Endodermal cell (in vitro differentiated cells): ENCODE data around the gene LAMA2. TPM values are rescaled to one million over a fixed set of nuclear protein-coding genes. Genes with fewer than 3 reads are reported as not detected.

Source experiments
- DNase-seq: peaks from one replicate; pipeline ENCODE4 v3.0.0-alpha.2; 2017
- H3K27ac ChIP-seq: 2 replicates; pipeline ENCODE4 v1.5.1; 2013; ENCODE audit warnings: mild to moderate bottlenecking, low read depth, low read length, moderate library complexity
- H3K27me3 ChIP-seq: 2 replicates; pipeline ENCODE4 v1.6.1; 2013; ENCODE audit warnings: mild to moderate bottlenecking, low read length, moderate library complexity; ENCODE audit not compliant: insufficient read depth, control insufficient read depth, poor library complexity, severe bottlenecking
- H3K36me3 ChIP-seq: 2 replicates; pipeline ENCODE4 v1.7.0; 2013; ENCODE audit warnings: mild to moderate bottlenecking, low read length, moderate library complexity; ENCODE audit not compliant: control insufficient read depth, insufficient read depth
- H3K4me1 ChIP-seq: one replicate; pipeline ENCODE4 v1.7.0; 2013; ENCODE audit warnings: low read length; ENCODE audit not compliant: control insufficient read depth, insufficient read depth
- H3K4me3 ChIP-seq: 2 replicates; pipeline ENCODE4 v1.5.1; 2013; ENCODE audit warnings: mild to moderate bottlenecking, low read length, moderate library complexity
- H3K9ac ChIP-seq: 2 replicates; pipeline ENCODE4 v1.6.1; 2013; ENCODE audit warnings: mild to moderate bottlenecking, low read length, moderate library complexity; ENCODE audit not compliant: poor library complexity, severe bottlenecking; ENCODE audit errors: extremely low read depth
- H3K9me3 ChIP-seq: 2 replicates; pipeline ENCODE4 v1.6.1; 2013; ENCODE audit warnings: mild to moderate bottlenecking, low read length, moderate library complexity; ENCODE audit not compliant: control insufficient read depth
- H3K27ac Mint-ChIP-seq: 2 replicates; pipeline ENCODE4 v1.8.0; 2020; ENCODE audit warnings: mixed read lengths
- H3K27me3 Mint-ChIP-seq: 2 replicates; pipeline ENCODE4 v1.8.0; 2021; ENCODE audit warnings: mild to moderate bottlenecking, mixed read lengths; ENCODE audit not compliant: insufficient read depth
- H3K36me3 Mint-ChIP-seq: 2 replicates; pipeline ENCODE4 v1.8.0; 2020; ENCODE audit warnings: low read depth, mixed read lengths
- H3K4me1 Mint-ChIP-seq: 2 replicates; pipeline ENCODE4 v1.8.0; 2020; ENCODE audit warnings: mixed read lengths
- H3K4me3 Mint-ChIP-seq: 2 replicates; pipeline ENCODE4 v1.8.0; 2020; ENCODE audit warnings: mild to moderate bottlenecking, moderate library complexity, mixed read lengths
- H3K9me3 Mint-ChIP-seq: 2 replicates; pipeline ENCODE4 v1.8.0; 2020; ENCODE audit warnings: mild to moderate bottlenecking, mixed read lengths
- CTCF ChIP-seq: fragments of 200-600 bp; sonication (generic); conservative IDR thresholded peaks from 2 replicates; pipeline ENCODE4 v1.5.0; 2021; ENCODE audit warnings: antibody characterized with exemption, mild to moderate bottlenecking
- WGBS, 2 experiments: methylation state at CpG; one replicate each; pipeline versions ENCODE4 v1.1.5 to v1.1.7; 2013; ENCODE audit warnings: missing lambda C conversion rate in 2 of 2, mixed read lengths in 1 of 2; ENCODE audit not compliant: insufficient coverage in 1 of 2, insufficient read length in 1 of 2; 5-methylcytosine and 5-hydroxymethylcytosine counted together
- total RNA-seq, 2 donors: library from RNA; stranded (reverse); fragmentation: NEBNext Ultra II Directional in 1 of 2; extraction: Animal tissue kit (Norgen Biotek cat#: 25700) in 1 of 2; gene quantifications; 2 replicates in 1 of 2; 3 replicates in 1 of 2; pipeline ENCODE4 v1.2.1, GENCODE V29; 2021

The LAMA2 gene
- total RNA-seq, 2 donors from 2014 or later = 2.3 to 4.1 TPM

- H3K36me3 Mint-ChIP-seq = no peaks in the 10 kb centered on the region
- Histone ChIP-seq H3K36me3 (no peaks in the 10 kb centered on the region), H3K27me3 (no peaks in the 10 kb centered on the region), H3K4me3 (peak overlapping the region; percentile 7), H3K27ac (no peak overlapping the region), H3K9ac (no peak overlapping the region), H3K9me3 (peaks cover 5% of the 10 kb centered on the region), H3K4me1 (peaks cover 28% of the 10 kb centered on the region)
- H3K9me3 Mint-ChIP-seq = peaks cover 6% of the 10 kb centered on the region
- H3K4me3 Mint-ChIP-seq = no peak overlapping the region
- H3K27ac Mint-ChIP-seq = peak overlapping the region; percentile 27
- TF ChIP-seq CTCF = peak; percentile 39
- H3K27me3 Mint-ChIP-seq = no peaks in the 10 kb centered on the region
- DNase-seq = no peak
- WGBS, 2 experiments = 69 to 83% methylated on average over 1 to 5 of the region's 5 CpGs
- H3K4me1 Mint-ChIP-seq = peaks cover 44% of the 10 kb centered on the region
Observed at GRCh38 chr6:129555206-129555832, 672.4 kb downstream of the LAMA2 start.

- TF ChIP-seq CTCF = no peak
- no CpG with 5 or more reads among the region's 1 CpG for WGBS, 2 experiments
- H3K9ac ChIP-seq = no peak overlapping the region
- Mint-ChIP-seq H3K4me3 (no peak overlapping the region), H3K27ac (no peak overlapping the region), H3K27me3 (no peaks in the 10 kb centered on the region), H3K9me3 (peaks cover 6% of the 10 kb centered on the region), H3K36me3 (no peaks in the 10 kb centered on the region), H3K4me1 (peaks cover 33% of the 10 kb centered on the region)
- H3K36me3 ChIP-seq = no peaks in the 10 kb centered on the region
- no peak overlapping the region for H3K27ac ChIP-seq
- peaks cover 25% of the 10 kb centered on the region for H3K4me1 ChIP-seq
- DNase-seq = no peak
- no peak overlapping the region for H3K4me3 ChIP-seq
- no peaks in the 10 kb centered on the region for H3K27me3 ChIP-seq
- peaks cover 16% of the 10 kb centered on the region for H3K9me3 ChIP-seq
Observed at GRCh38 chr6:129558248-129558647, 675.3 kb downstream of the LAMA2 start.

GRCh38 chr6:129565366-129565765 is 682.4 kb downstream of the LAMA2 start:
- H3K4me3 Mint-ChIP-seq = no peak overlapping the region
- H3K27ac Mint-ChIP-seq = no peak overlapping the region
- Histone ChIP-seq H3K9ac (no peak overlapping the region), H3K27me3 (no peaks in the 10 kb centered on the region), H3K4me1 (no peaks in the 10 kb centered on the region), H3K27ac (no peak overlapping the region), H3K4me3 (no peak overlapping the region), H3K9me3 (peaks cover 14% of the 10 kb centered on the region), H3K36me3 (no peaks in the 10 kb centered on the region)
- peak; percentile 63 for DNase-seq
- no peaks in the 10 kb centered on the region for H3K27me3 Mint-ChIP-seq
- no peak for TF ChIP-seq CTCF
- peaks cover 8% of the 10 kb centered on the region for H3K9me3 Mint-ChIP-seq
- peaks cover 17% of the 10 kb centered on the region for H3K4me1 Mint-ChIP-seq
- WGBS, 2 experiments = 56 to 84% methylated on average over 4 of the region's 4 CpGs
- peaks cover 7% of the 10 kb centered on the region for H3K36me3 Mint-ChIP-seq
